Tibial nerve (tissue), 4 donors: ENCODE measurements around the gene NSD2. TPM values are rescaled to one million over a fixed set of nuclear protein-coding genes. Genes with fewer than 3 reads are reported as not detected.

Source experiments
- DNase-seq, 2 donors: peaks; one replicate each; pipeline ENCODE4 v3.0.0-alpha.2; 2019; ENCODE audit warnings: low spot score in 2 of 2
- H3K27ac ChIP-seq, 4 donors: fragments of 200-600 bp; sonication (generic) in 3 of 4; one replicate each; pipeline ENCODE4 v1.5.1; 2017 to 2019; ENCODE audit warnings: mild to moderate bottlenecking in 1 of 4
- H3K27me3 ChIP-seq, 2 donors: fragments of 200-600 bp; sonication (generic) in 1 of 2; one replicate each; pipeline versions ENCODE4 v1.5.1 to v1.6.0; 2017 to 2019
- H3K36me3 ChIP-seq, 3 donors: fragments of 200-600 bp; sonication (generic); one replicate each; pipeline ENCODE4 v1.5.1; 2018 to 2019
- H3K4me1 ChIP-seq, 4 donors: fragments of 200-600 bp; sonication (generic) in 3 of 4; one replicate each; pipeline ENCODE4 v1.5.1; 2017 to 2019
- H3K4me3 ChIP-seq, 4 donors: fragments of 200-600 bp; sonication (generic) in 3 of 4; one replicate each; pipeline ENCODE4 v1.5.1; 2017 to 2019; ENCODE audit warnings: mild to moderate bottlenecking in 1 of 4, moderate library complexity in 1 of 4
- H3K9me3 ChIP-seq, 4 donors: fragments of 200-600 bp; sonication (generic) in 3 of 4; one replicate each; pipeline ENCODE4 v1.5.1; 2017 to 2019
- CTCF ChIP-seq, 5 experiments: fragments of 200-600 bp in 3 of 5; fragments of 450-650 bp in 2 of 5; sonication (generic) in 3 of 5; IDR thresholded peaks; one replicate each; pipeline ENCODE4 v1.5.1; 2016 to 2019; ENCODE audit warnings: antibody characterized with exemption in 5 of 5, mild to moderate bottlenecking in 3 of 5, moderate library complexity in 2 of 5
- EP300 ChIP-seq, 2 donors: sonication (generic); formaldehyde crosslinking; IDR thresholded peaks; one replicate each; pipeline ENCODE4 v1.6.1; 2017; ENCODE audit warnings: antibody characterized with exemption in 2 of 2, mild to moderate bottlenecking in 1 of 2
- POLR2A ChIP-seq, 2 donors: fragments of 450-650 bp; IDR thresholded peaks; one replicate each; pipeline ENCODE4 v1.6.1; 2017; ENCODE audit warnings: antibody characterized with exemption in 2 of 2, mild to moderate bottlenecking in 2 of 2, moderate library complexity in 2 of 2
- WGBS, 2 donors: methylation state at CpG; one replicate each; pipeline ENCODE4 v1.1.5; 2018; 5-methylcytosine and 5-hydroxymethylcytosine counted together
- total RNA-seq, 4 donors: library from RNA; depleted of rRNA; stranded (reverse); fragments of >200 nt; gene quantifications; one replicate each; pipeline ENCODE4 v1.1.0, GENCODE V29; 2016

NSD2 gene
- total RNA-seq, 4 donors from 2014 or later: 27.2 to 45.6 (median 32.2) TPM

GRCh38 chr4:1938027-1938426 lies 66.8 kb downstream of the NSD2 start:
- Histone ChIP-seq H3K36me3 (peaks cover 0 to 68% (median 10%) of the 10 kb centered on the region in 3 donors), H3K4me1 (no peaks in the 10 kb centered on the region), H3K27ac (no peak overlapping the region), H3K9me3 (no peaks in the 10 kb centered on the region), H3K27me3 (no peaks in the 10 kb centered on the region), H3K4me3 (no peak overlapping the region)
- 94 to 98% methylated on average over 8 of the region's 8 CpGs for WGBS, 2 donors
- DNase-seq: no peak
- no peak for TF ChIP-seq POLR2A (IDR thresholded peaks at IDR 0.05)
- no peak for TF ChIP-seq EP300 (IDR thresholded peaks at IDR 0.05)
- TF ChIP-seq CTCF (IDR thresholded peaks at IDR 0.05): no peak

GRCh38 chr4:1939664-1940509 lies 68.7 kb downstream of the NSD2 start:
- no peaks in the 10 kb centered on the region for H3K9me3 ChIP-seq
- DNase-seq: no peak
- peaks cover 0 to 78% (median 11%) of the 10 kb centered on the region in 3 donors for H3K36me3 ChIP-seq
- no peak overlapping the region for H3K27ac ChIP-seq
- H3K4me1 ChIP-seq: no peaks in the 10 kb centered on the region
- 79 to 81% methylated on average over 11 of the region's 11 CpGs for WGBS, 2 donors
- no peaks in the 10 kb centered on the region for H3K27me3 ChIP-seq
- H3K4me3 ChIP-seq: no peak overlapping the region
- TF ChIP-seq CTCF (IDR thresholded peaks at IDR 0.05) (no peak), EP300 (IDR thresholded peaks at IDR 0.05) (no peak), POLR2A (IDR thresholded peaks at IDR 0.05) (no peak)

GRCh38 chr4:1940566-1940965 lies 69.4 kb downstream of the NSD2 start:
- H3K36me3 ChIP-seq: peaks cover 0 to 73% (median 11%) of the 10 kb centered on the region in 3 donors
- no peak for TF ChIP-seq CTCF (IDR thresholded peaks at IDR 0.05)
- no peak for TF ChIP-seq POLR2A (IDR thresholded peaks at IDR 0.05)
- TF ChIP-seq EP300 (IDR thresholded peaks at IDR 0.05): no peak
- DNase-seq: no peak
- H3K27me3 ChIP-seq: no peaks in the 10 kb centered on the region
- no peak overlapping the region for H3K27ac ChIP-seq
- no peaks in the 10 kb centered on the region for H3K9me3 ChIP-seq
- no peaks in the 10 kb centered on the region for H3K4me1 ChIP-seq
- H3K4me3 ChIP-seq: no peak overlapping the region
- 88 to 92% methylated on average over 7 of the region's 7 CpGs for WGBS, 2 donors

GRCh38 chr4:1943928-1944327 lies 72.7 kb downstream of the NSD2 start:
- no peaks in the 10 kb centered on the region for H3K4me1 ChIP-seq
- no peaks in the 10 kb centered on the region for H3K27me3 ChIP-seq
- WGBS, 2 donors: 90 to 91% methylated on average over 7 of the region's 7 CpGs
- no peaks in the 10 kb centered on the region for H3K9me3 ChIP-seq
- H3K36me3 ChIP-seq: peaks cover 0 to 52% (median 11%) of the 10 kb centered on the region in 3 donors
- no peak overlapping the region for H3K4me3 ChIP-seq
- no peak for TF ChIP-seq CTCF (IDR thresholded peaks at IDR 0.05)
- TF ChIP-seq POLR2A (IDR thresholded peaks at IDR 0.05): no peak
- no peak for TF ChIP-seq EP300 (IDR thresholded peaks at IDR 0.05)
- no peak for DNase-seq
- no peak overlapping the region for H3K27ac ChIP-seq

GRCh38 chr4:1945124-1945895 lies 74.1 kb downstream of the NSD2 start:
- no peaks in the 10 kb centered on the region for H3K27me3 ChIP-seq
- peaks cover 0 to 11% (median 0%) of the 10 kb centered on the region in 4 donors for H3K4me1 ChIP-seq
- no peak for DNase-seq
- TF ChIP-seq EP300 (IDR thresholded peaks at IDR 0.05) (no peak), POLR2A (IDR thresholded peaks at IDR 0.05) (no peak), CTCF (IDR thresholded peaks at IDR 0.05) (no peak)
- no peaks in the 10 kb centered on the region for H3K9me3 ChIP-seq
- no peak overlapping the region for H3K27ac ChIP-seq
- WGBS, 2 donors: 72 to 79% methylated on average over 11 of the region's 11 CpGs
- peaks cover 0 to 41% (median 11%) of the 10 kb centered on the region in 3 donors for H3K36me3 ChIP-seq
- no peak overlapping the region for H3K4me3 ChIP-seq
